HepG2 (cell line): ENCODE measurements around the gene CISH. TPM values are rescaled to one million over a fixed set of nuclear protein-coding genes. Genes with fewer than 3 reads are reported as not detected.

ENCODE experiments used
- ATAC-seq: fragments of 200-7000 bp; cut with Tn5 transposase; 3 replicates; pipeline ENCODE4 v1.9.1; 2020; ENCODE audit warnings: mild to moderate bottlenecking, moderate library complexity
- BruUV-seq: library from RNA; stranded (reverse); fragments of 400-500 nt; replicated peaks from 2 replicates; lab custom pipeline; 2021; lab: Mats Ljungman, UMichigan
- CTCF ChIA-PET: fragments of 300-600 bp; formaldehyde crosslinking; extraction: SDS; loops from one replicate; lab custom pipeline; 2021; ENCODE audit warnings: low total read pairs, inconsistent platforms, low intra/inter-chr PET ratio; lab: Yijun Ruan, JAX
- POLR2A ChIA-PET: fragments of 350-600 bp; sonication (Branson Sonifier 250); formaldehyde crosslinking; loops from one replicate; lab custom pipeline; 2020; ENCODE audit warnings: antibody characterized with exemption, inconsistent platforms; lab: Yijun Ruan, JAX
- DNase-seq: peaks from one replicate; pipeline ENCODE4 v3.0.0-alpha.2; 2015; ENCODE audit warnings: low spot score
- FAIRE-seq: peaks from 3 replicates; lab custom pipeline; 2011; peaks lifted over from hg19 to GRCh38; lab: Jason Lieb, UNC
- H2AFZ ChIP-seq: one replicate; pipeline ENCODE4 v1.6.1; 2011; ENCODE audit warnings: low read length, inconsistent platforms
- H3K27ac ChIP-seq: fragments of 300-600 bp; 3 replicates; pipeline ENCODE4 v1.8.0; 2011; ENCODE audit warnings: mixed run types, mild to moderate bottlenecking, mixed read lengths, low read length, inconsistent platforms; ENCODE audit not compliant: insufficient read depth; ENCODE audit errors: extremely low read length
- H3K27me3 ChIP-seq, 2 experiments: fragments of 200-600 bp in 1 of 2; 2 replicates in 1 of 2; 3 replicates in 1 of 2; pipeline versions ENCODE4 v1.6.0 to v1.8.0; 2011; ENCODE audit warnings: low read length in 2 of 2, mild to moderate bottlenecking in 2 of 2, moderate library complexity in 2 of 2, inconsistent platforms in 1 of 2; ENCODE audit not compliant: insufficient read depth in 2 of 2, control insufficient read depth in 1 of 2
- H3K36me3 ChIP-seq, 2 experiments: fragments of 200-600 bp in 1 of 2; replicated peaks in 1 of 2; 2 replicates in 1 of 2; 3 replicates in 1 of 2; pipeline versions ENCODE4 v1.5.1 to v1.8.0; 2011; ENCODE audit warnings: low read length in 2 of 2, inconsistent platforms in 1 of 2; ENCODE audit not compliant: insufficient read depth in 2 of 2, control insufficient read depth in 1 of 2
- H3K4me1 ChIP-seq: 2 replicates; pipeline ENCODE4 v1.5.1; 2012; ENCODE audit warnings: low read length, inconsistent platforms; ENCODE audit not compliant: insufficient read depth
- H3K4me2 ChIP-seq: 2 replicates; pipeline ENCODE4 v1.6.0; 2011; ENCODE audit warnings: low read depth, low read length, inconsistent platforms
- H3K4me3 ChIP-seq, 3 experiments: fragments of 200-600 bp in 1 of 3; sonication (generic), shearing (Covaris generic) in 1 of 3; replicated peaks in 1 of 3; 2 replicates each; pipeline ENCODE4 v1.5.1; 2011 to 2016; ENCODE audit warnings: low read length in 3 of 3, inconsistent platforms in 2 of 3, low read depth in 2 of 3, mild to moderate bottlenecking in 2 of 3, control low read depth in 1 of 3, mixed read lengths in 1 of 3; ENCODE audit not compliant: insufficient read depth in 1 of 3
- H3K79me2 ChIP-seq: one replicate; pipeline ENCODE4 v1.6.1; 2011; ENCODE audit warnings: low read length, inconsistent platforms; ENCODE audit not compliant: insufficient read depth
- H3K9ac ChIP-seq: 2 replicates; pipeline ENCODE4 v1.6.0; 2011; ENCODE audit warnings: mild to moderate bottlenecking, low read depth, low read length, inconsistent platforms; ENCODE audit not compliant: insufficient read depth
- H3K9me3 ChIP-seq: 2 replicates; pipeline ENCODE4 v1.5.1; 2012; ENCODE audit warnings: mild to moderate bottlenecking, low read length
- H4K20me1 ChIP-seq: 2 replicates; pipeline ENCODE4 v1.6.0; 2011; ENCODE audit warnings: inconsistent platforms, mild to moderate bottlenecking, low read length, moderate library complexity; ENCODE audit not compliant: insufficient read depth
- BRD4 ChIP-seq: sonication (generic); formaldehyde crosslinking; IDR thresholded peaks from 2 replicates; pipeline ENCODE4 v1.4.0; 2020; ENCODE audit warnings: missing genetic modification reagents
- CEBPG ChIP-seq: IDR thresholded peaks from 2 replicates; pipeline ENCODE4 v1.6.1; 2016
- DMAP1 ChIP-seq: IDR thresholded peaks from 2 replicates; pipeline ENCODE4 v1.6.1; 2016
- HNF4G ChIP-seq, 2 experiments: sonication (generic) in 1 of 2; formaldehyde crosslinking in 1 of 2; IDR thresholded peaks; 2 replicates each; pipeline versions ENCODE4 v1.4.0 to v1.6.1; 2011 to 2020; ENCODE audit warnings: borderline replicate concordance in 2 of 2, low read depth in 2 of 2, mild to moderate bottlenecking in 2 of 2, low read length in 1 of 2, missing genetic modification reagents in 1 of 2, moderate library complexity in 1 of 2
- KLF13 ChIP-seq: sonication (generic); formaldehyde crosslinking; IDR thresholded peaks from 2 replicates; pipeline ENCODE4 v1.4.0; 2020; ENCODE audit warnings: mild to moderate bottlenecking, missing genetic modification reagents
- MTA3 ChIP-seq: sonication (generic); formaldehyde crosslinking; IDR thresholded peaks from 2 replicates; pipeline ENCODE4 v1.4.0; 2020; ENCODE audit warnings: missing genetic modification reagents
- PAX8 ChIP-seq: sonication (generic); formaldehyde crosslinking; IDR thresholded peaks from 2 replicates; pipeline ENCODE4 v1.8.0; 2022; ENCODE audit warnings: mild to moderate bottlenecking, missing genetic modification reagents, borderline replicate concordance
- RAD21 ChIP-seq: fragments of 450-650 bp; formaldehyde crosslinking; IDR thresholded peaks from 2 replicates; pipeline ENCODE4 v1.5.0; 2020; ENCODE audit warnings: mild to moderate bottlenecking
- SMARCE1 ChIP-seq: fragments of 450-650 bp; IDR thresholded peaks from 2 replicates; pipeline ENCODE4 v1.6.1; 2017; ENCODE audit warnings: borderline replicate concordance
- SOX6 ChIP-seq, 2 experiments: fragments of 450-650 bp in 1 of 2; sonication (generic) in 1 of 2; formaldehyde crosslinking in 1 of 2; IDR thresholded peaks; 2 replicates each; pipeline versions ENCODE4 v1.4.0 to v1.6.1; 2017 to 2020; ENCODE audit warnings: antibody characterized with exemption in 1 of 2, mild to moderate bottlenecking in 1 of 2, missing genetic modification reagents in 1 of 2
- SRY ChIP-seq: sonication (generic); formaldehyde crosslinking; IDR thresholded peaks from 2 replicates; pipeline ENCODE4 v1.8.0; 2022; ENCODE audit warnings: mild to moderate bottlenecking, missing genetic modification reagents
- TBL1XR1 ChIP-seq: fragments of 150-350 bp; IDR thresholded peaks from 2 replicates; pipeline ENCODE4 v1.6.1; 2014; ENCODE audit warnings: borderline replicate concordance, low read length; ENCODE audit not compliant: partially characterized antibody
- ZKSCAN1 ChIP-seq: fragments of 150-350 bp; IDR thresholded peaks from 2 replicates; pipeline ENCODE4 v1.6.1; 2014; ENCODE audit warnings: low read length
- ZNF317 ChIP-seq: sonication (generic); formaldehyde crosslinking; IDR thresholded peaks from 2 replicates; pipeline ENCODE4 v1.5.0; 2020; ENCODE audit warnings: mild to moderate bottlenecking, missing genetic modification reagents
- ZNF451 ChIP-seq: sonication (generic); formaldehyde crosslinking; IDR thresholded peaks from 2 replicates; pipeline ENCODE4 v1.5.0; 2020; ENCODE audit warnings: mild to moderate bottlenecking, missing genetic modification reagents
- ZNF784 ChIP-seq: sonication (generic); formaldehyde crosslinking; IDR thresholded peaks from 2 replicates; pipeline ENCODE4 v1.5.1; 2020; ENCODE audit warnings: missing genetic modification reagents, mild to moderate bottlenecking, borderline replicate concordance
- WGBS: methylation state at CpG from one replicate; pipeline ENCODE4 v1.1.6; 2017; ENCODE audit warnings: low lambda C conversion rate; 5-methylcytosine and 5-hydroxymethylcytosine counted together
- in situ Hi-C: cut with HindIII; loops from 2 replicates; pipeline ENCODE4 v1.10.0; 2017; ENCODE audit warnings: low pct_unique_long_range_greater_than_20kb; ENCODE audit not compliant: extremely low pct_ligation_motif_present
- intact Hi-C: fragments of 100-400 bp; cut with micrococcal nuclease; formaldehyde crosslinking; loops from one replicate; pipeline ENCODE4 v1.10.0; 2022; ENCODE audit not compliant: unreplicated experiment
- polyA plus RNA-seq, 8 experiments: library from polyadenylated mRNA; depleted of rRNA in 3 of 8; stranded (reverse) in 7 of 8; unstranded in 1 of 8; fragments of >200 nt; fragmentation: Illumina TruSeq in 4 of 8; extraction: Trizol in 4 of 8; gene quantifications; 2 replicates each; pipeline versions ENCODE4 v1.2.1 to v1.2.3, GENCODE V29; 2011 to 2016; ENCODE audit warnings: low read depth in 4 of 8, missing spikeins in 1 of 8, mixed read lengths in 1 of 8; ENCODE audit not compliant: insufficient read depth in 1 of 8
- total RNA-seq, 5 experiments: library from RNA; depleted of rRNA; stranded (reverse); fragments of >200 nt; fragmentation: Illumina TruSeq; extraction: Trizol; gene quantifications; 2 replicates each; pipeline ENCODE4 v1.2.3, GENCODE V29; 2016; ENCODE audit warnings: low read depth in 1 of 5
- TF ChIP-seq, protein P1 (sequence below): sonication (generic); formaldehyde crosslinking; IDR thresholded peaks from 2 replicates; pipeline ENCODE4 v1.8.1; 2023; ENCODE audit warnings: mild to moderate bottlenecking, inconsistent platforms, moderate library complexity, missing genetic modification reagents, borderline replicate concordance

Gene CISH
- total and polyA plus RNA-seq, 2 of the 13 experiments (the other 11 are each of a cell fraction or from before 2014, with no cell fraction given), result 0.91 to 1.5 TPM

DNA sequence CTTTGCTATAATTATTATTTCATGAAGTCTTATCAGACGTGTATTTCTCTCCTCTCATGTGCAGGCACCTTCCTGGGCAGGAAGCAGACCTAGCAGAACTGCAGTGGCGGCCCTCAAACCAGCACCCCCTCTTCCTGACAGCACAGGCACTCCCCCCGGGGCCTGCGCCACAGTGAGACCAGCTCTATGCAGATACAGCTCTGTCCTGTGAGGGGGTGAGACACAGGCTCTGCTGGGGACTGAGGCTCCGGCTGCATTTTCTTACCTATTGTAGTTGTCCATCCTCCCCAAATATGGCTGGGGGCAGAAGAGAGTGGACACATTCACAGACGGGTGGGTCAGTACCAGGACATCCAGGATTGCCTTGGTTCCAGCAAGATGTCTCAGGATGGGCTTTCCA, 5.0 kb downstream of the CISH start:
- ATAC-seq (no peak), DNase-seq (no peak), FAIRE-seq (no peak)
- Histone ChIP-seq H4K20me1 (no peaks in the 10 kb centered on the region), H3K36me3 (peaks cover 0 to 5% of the 10 kb centered on the region in 2 experiments; a peak in 1 of 5 replicates), H3K27me3 (no peaks in the 10 kb centered on the region), H3K9me3 (no peaks in the 10 kb centered on the region), H3K79me2 (no peaks in the 10 kb centered on the region), H3K27ac (no peak overlapping the region), H3K4me3 (no peak overlapping the region), H3K4me1 (peaks cover 66% of the 10 kb centered on the region), H3K9ac (no peak overlapping the region), H2AFZ (no peak overlapping the region), H3K4me2 (no peak overlapping the region)
- TF ChIP-seq HNF4G (IDR thresholded peaks at IDR 0.05; ENCODE audit: borderline replicate concordance, low read depth, low read length) (no peak), HNF4G (CRISPR knock-in tag; IDR thresholded peaks at IDR 0.05; ENCODE audit: borderline replicate concordance, low read depth) (no peak), SOX6 (IDR thresholded peaks at IDR 0.05) (no peak), SOX6 (CRISPR knock-in tag; IDR thresholded peaks at IDR 0.05) (no peak)
- ChIA-PET CTCF (no interaction called here), POLR2A (interaction anchor here (2.1 kb wide), 1 partner anchor 38 kb away, joined by 5 read pairs; the partner anchor contains the start of gene HEMK1)
- 88% methylated on average over 6 of the region's 6 CpGs for WGBS
- in situ Hi-C loops (no loop called here), intact Hi-C loops (no loop called here)
- BruUV-seq, result no TSS peak

DNA sequence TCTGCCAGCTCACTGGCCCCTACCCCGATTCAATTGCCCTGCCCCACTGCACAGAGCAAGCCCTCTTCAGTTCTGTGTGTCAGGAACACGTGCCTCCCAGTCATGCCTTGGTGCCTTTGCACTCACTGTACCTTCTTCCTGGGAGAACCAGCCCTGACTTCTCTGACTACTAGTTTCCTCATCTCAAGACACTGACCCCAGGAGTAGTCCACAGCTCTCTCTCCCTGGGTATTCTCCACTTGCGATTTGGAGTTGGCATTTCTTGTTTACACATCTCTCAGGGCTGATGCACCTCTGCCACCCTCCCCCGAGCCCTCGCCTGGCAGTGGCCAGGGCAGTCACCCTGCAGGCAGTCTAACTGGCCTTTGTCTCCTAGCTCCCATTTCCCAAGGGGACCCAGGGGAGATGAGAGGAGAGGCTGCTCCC, 5.7 kb downstream of the CISH start:
- TF ChIP-seq BRD4, result no peak
- TF ChIP-seq, protein P1, sequence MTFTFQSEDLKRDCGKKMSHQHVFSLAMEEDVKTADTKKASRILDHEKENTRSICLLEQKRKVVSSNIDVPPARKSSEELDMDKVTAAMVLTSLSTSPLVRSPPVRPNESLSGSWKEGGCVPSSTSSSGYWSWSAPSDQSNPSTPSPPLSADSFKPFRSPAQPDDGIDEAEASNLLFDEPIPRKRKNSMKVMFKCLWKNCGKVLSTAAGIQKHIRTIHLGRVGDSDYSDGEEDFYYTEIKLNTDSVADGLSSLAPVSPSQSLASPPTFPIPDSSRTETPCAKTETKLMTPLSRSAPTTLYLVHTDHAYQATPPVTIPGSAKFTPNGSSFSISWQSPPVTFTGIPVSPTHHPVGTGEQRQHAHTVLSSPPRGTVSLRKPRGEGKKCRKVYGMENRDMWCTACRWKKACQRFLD (CRISPR knock-in tag), result no peak
- no peak for TF ChIP-seq DMAP1
- TF ChIP-seq RAD21 (CRISPR knock-in tag), result no peak
- no peak for TF ChIP-seq PAX8 (CRISPR knock-in tag)
- TF ChIP-seq KLF13, result no peak
- no peak for TF ChIP-seq ZNF451 (CRISPR knock-in tag)
- TF ChIP-seq MTA3, result no peak
- no peak for TF ChIP-seq ZNF784 (CRISPR knock-in tag)
- TF ChIP-seq TBL1XR1, result no peak
- no peak for TF ChIP-seq SRY (CRISPR knock-in tag)
- no peak for TF ChIP-seq ZKSCAN1
- no peak for TF ChIP-seq CEBPG (CRISPR knock-in tag)
- no peak for TF ChIP-seq SMARCE1
- TF ChIP-seq ZNF317, result no peak
- Histone ChIP-seq H3K4me2 (no peak overlapping the region), H3K4me3 (no peak overlapping the region), H2AFZ (no peak overlapping the region), H3K9me3 (no peaks in the 10 kb centered on the region), H4K20me1 (no peaks in the 10 kb centered on the region), H3K79me2 (no peaks in the 10 kb centered on the region), H3K9ac (no peak overlapping the region), H3K27ac (no peak overlapping the region), H3K4me1 (peaks cover 66% of the 10 kb centered on the region), H3K36me3 (peaks cover 0 to 5% of the 10 kb centered on the region in 2 experiments; a peak in 1 of 5 replicates), H3K27me3 (no peaks in the 10 kb centered on the region)
- no TSS peak for BruUV-seq
- FAIRE-seq (no peak), ATAC-seq (no peak), DNase-seq (no peak)
- ChIA-PET CTCF (no interaction called here), POLR2A (interaction anchor here (2.1 kb wide), 1 partner anchor 37 kb away, joined by 5 read pairs; the partner anchor contains the start of gene HEMK1)
- in situ Hi-C loops, result no loop called here
- 69% methylated on average over 4 of the region's 5 CpGs for WGBS
- intact Hi-C loops, result no loop called here
